Body of pancreas (tissue), 4 donors: ENCODE results near the gene PLCH1. TPM values are rescaled to one million over a fixed set of nuclear protein-coding genes. Genes with fewer than 3 reads are reported as not detected.

Experiments
- ATAC-seq: fragments of 150-250 bp; one replicate; pipeline ENCODE4 v1.9.1; 2016
- DNase-seq, 4 donors: peaks; one replicate each; pipeline ENCODE4 v3.0.0-alpha.2; 2019
- H3K27ac ChIP-seq, 4 donors: fragments of 200-600 bp; sonication (generic); 1 replicate in 3 of 4; 2 replicates in 1 of 4; pipeline versions ENCODE4 v1.5.1 to v1.6.1; 2016 to 2019; ENCODE audit warnings: mild to moderate bottlenecking in 1 of 4, mixed read lengths in 1 of 4, moderate library complexity in 1 of 4
- H3K27me3 ChIP-seq, 2 donors: fragments of 200-600 bp; sonication (generic); one replicate each; pipeline ENCODE4 v1.6.0; 2016; ENCODE audit warnings: mild to moderate bottlenecking in 1 of 2
- H3K36me3 ChIP-seq, 2 donors: fragments of 200-600 bp; sonication (generic); replicated peaks in 1 of 2; 2 replicates each; pipeline ENCODE4 v1.5.1; 2016; ENCODE audit warnings: low read depth in 2 of 2; ENCODE audit not compliant: insufficient read depth in 1 of 2
- H3K4me1 ChIP-seq: fragments of 200-600 bp; sonication (generic); one replicate; pipeline ENCODE4 v1.6.0; 2016
- H3K4me3 ChIP-seq, 2 donors: fragments of 200-600 bp; sonication (generic); 1 replicate in 1 of 2; 2 replicates in 1 of 2; pipeline ENCODE4 v1.5.1; 2016 to 2019
- H3K9me3 ChIP-seq, 3 donors: fragments of 200-600 bp; sonication (generic); 1 replicate in 2 of 3; 2 replicates in 1 of 3; pipeline ENCODE4 v1.5.1; 2016
- CTCF ChIP-seq, 7 experiments: fragments of 450-650 bp in 4 of 7; fragments of 200-600 bp in 3 of 7; sonication (generic) in 3 of 7; IDR thresholded peaks; one replicate each; pipeline ENCODE4 v1.5.1; 2016 to 2019; ENCODE audit warnings: antibody characterized with exemption in 7 of 7
- POLR2A ChIP-seq, 3 donors: fragments of 450-650 bp; IDR thresholded peaks; one replicate each; pipeline ENCODE4 v1.6.1; 2016; ENCODE audit warnings: antibody characterized with exemption in 3 of 3, mild to moderate bottlenecking in 2 of 3
- WGBS, 2 donors: methylation state at CpG; one replicate each; pipeline ENCODE4 v1.1.5; 2017; 5-methylcytosine and 5-hydroxymethylcytosine counted together
- intact Hi-C: fragments of 100-400 bp; cut with DNase I; formaldehyde crosslinking; loops from one replicate; pipeline ENCODE4 v1.15.1; 2023
- total RNA-seq, 2 donors: library from RNA; depleted of rRNA; stranded (reverse); fragments of >200 nt; gene quantifications; one replicate each; pipeline ENCODE4 v1.1.0, GENCODE V29; 2016

The PLCH1 gene
- total RNA-seq, 2 donors from 2014 or later, result 3.0 to 5.2 TPM

GRCh38 chr3:155485897-155486296 lies 259.0 kb downstream of the PLCH1 start:
- TF ChIP-seq POLR2A (IDR thresholded peaks at IDR 0.05), result no peak
- no peak for TF ChIP-seq CTCF (IDR thresholded peaks at IDR 0.05)
- H3K27ac ChIP-seq, result no peak overlapping the region
- DNase-seq (no peak), ATAC-seq (no peak)
- H3K36me3 ChIP-seq, result no peaks in the 10 kb centered on the region
- 94 to 96% methylated on average over 1 of the region's 1 CpG for WGBS, 2 donors
- H3K27me3 ChIP-seq, result no peaks in the 10 kb centered on the region
- no peaks in the 10 kb centered on the region for H3K9me3 ChIP-seq
- intact Hi-C loops, result no loop called here
- no peak overlapping the region for H3K4me3 ChIP-seq
- H3K4me1 ChIP-seq, result no peaks in the 10 kb centered on the region

- no peak for DNase-seq
- Histone ChIP-seq H3K4me3 (no peak overlapping the region), H3K9me3 (no peaks in the 10 kb centered on the region), H3K27me3 (no peaks in the 10 kb centered on the region), H3K27ac (no peak overlapping the region), H3K4me1 (no peaks in the 10 kb centered on the region), H3K36me3 (no peaks in the 10 kb centered on the region)
- no peak for TF ChIP-seq CTCF (IDR thresholded peaks at IDR 0.05)
- TF ChIP-seq POLR2A (IDR thresholded peaks at IDR 0.05), result no peak
- intact Hi-C loops, result no loop called here
- ATAC-seq, result no peak
- WGBS, 2 donors, result 90 to 96% methylated on average over 2 of the region's 2 CpGs
Observed at GRCh38 chr3:155481591-155481990, 263.3 kb downstream of the PLCH1 start.

GRCh38 chr3:155481089-155481488 lies 263.8 kb downstream of the PLCH1 start:
- Histone ChIP-seq H3K4me3 (no peak overlapping the region), H3K36me3 (no peaks in the 10 kb centered on the region), H3K9me3 (no peaks in the 10 kb centered on the region), H3K4me1 (no peaks in the 10 kb centered on the region), H3K27ac (no peak overlapping the region), H3K27me3 (no peaks in the 10 kb centered on the region)
- no peak for TF ChIP-seq POLR2A (IDR thresholded peaks at IDR 0.05)
- no peak for TF ChIP-seq CTCF (IDR thresholded peaks at IDR 0.05)
- DNase-seq (no peak), ATAC-seq (no peak)
- 84 to 85% methylated on average over 12 of the region's 12 CpGs for WGBS, 2 donors
- intact Hi-C loops, result no loop called here

- Histone ChIP-seq H3K27me3 (no peaks in the 10 kb centered on the region), H3K36me3 (no peaks in the 10 kb centered on the region), H3K4me1 (no peaks in the 10 kb centered on the region), H3K9me3 (no peaks in the 10 kb centered on the region), H3K27ac (no peak overlapping the region), H3K4me3 (no peak overlapping the region)
- ATAC-seq, result no peak
- WGBS, 2 donors, result 63 to 86% methylated on average over 2 of the region's 2 CpGs
- TF ChIP-seq CTCF (IDR thresholded peaks at IDR 0.05), result no peak
- no peak for TF ChIP-seq POLR2A (IDR thresholded peaks at IDR 0.05)
- DNase-seq, result no peak
- intact Hi-C loops, result no loop called here
Observed at GRCh38 chr3:155465664-155466063, 279.2 kb downstream of the PLCH1 start.

GRCh38 chr3:155462672-155463071 lies 282.2 kb downstream of the PLCH1 start:
- TF ChIP-seq POLR2A (IDR thresholded peaks at IDR 0.05) (no peak), CTCF (IDR thresholded peaks at IDR 0.05) (no peak)
- no peaks in the 10 kb centered on the region for H3K27me3 ChIP-seq
- no peak for ATAC-seq
- intact Hi-C loops, result no loop called here
- no peaks in the 10 kb centered on the region for H3K4me1 ChIP-seq
- H3K36me3 ChIP-seq, result no peaks in the 10 kb centered on the region
- H3K4me3 ChIP-seq, result no peak overlapping the region
- 82 to 92% methylated on average over 4 of the region's 4 CpGs for WGBS, 2 donors
- DNase-seq, result no peak
- H3K27ac ChIP-seq, result no peak overlapping the region
- no peaks in the 10 kb centered on the region for H3K9me3 ChIP-seq
